Measurements from ENCODE around the gene SORBS2. TPM values are rescaled to one million over a fixed set of nuclear protein-coding genes. Genes with fewer than 3 reads are reported as not detected.

SORBS2 gene
- total RNA-seq, 1 experiment from 2014 or later, result not detected

- no peak overlapping the region for H3K4me3 ChIP-seq (ENCODE audit: low read length)
- no peaks in the 10 kb centered on the region for H3K79me2 ChIP-seq (ENCODE audit: low read length)
- H4K20me1 ChIP-seq (ENCODE audit: insufficient read depth, low read depth, low read length), result no peaks in the 10 kb centered on the region
- no peak overlapping the region for H3K4me2 ChIP-seq (ENCODE audit: low read depth, low read length, poor library complexity, severe bottlenecking)
- no peak overlapping the region for H2AFZ ChIP-seq (ENCODE audit: low read length)
- no peaks in the 10 kb centered on the region for H3K9me2 ChIP-seq (replicated peaks; ENCODE audit: insufficient read depth, low read length)
- H3K36me3 ChIP-seq (ENCODE audit: insufficient read depth, low read length), result no peaks in the 10 kb centered on the region
- no peaks in the 10 kb centered on the region for H3K9me3 ChIP-seq (ENCODE audit: low read length)
- no peaks in the 10 kb centered on the region for H3K4me1 ChIP-seq (ENCODE audit: low read length)
- no peak overlapping the region for H3K9ac ChIP-seq (ENCODE audit: low read length)
- H3K27me3 ChIP-seq (ENCODE audit: low read length), result no peaks in the 10 kb centered on the region
- no peak for DNase-seq
- H3K27ac ChIP-seq (ENCODE audit: low read length), result no peak overlapping the region
Observed at GRCh38 chr4:185642907-185643306, 169.1 kb downstream of the SORBS2 start.

DNA sequence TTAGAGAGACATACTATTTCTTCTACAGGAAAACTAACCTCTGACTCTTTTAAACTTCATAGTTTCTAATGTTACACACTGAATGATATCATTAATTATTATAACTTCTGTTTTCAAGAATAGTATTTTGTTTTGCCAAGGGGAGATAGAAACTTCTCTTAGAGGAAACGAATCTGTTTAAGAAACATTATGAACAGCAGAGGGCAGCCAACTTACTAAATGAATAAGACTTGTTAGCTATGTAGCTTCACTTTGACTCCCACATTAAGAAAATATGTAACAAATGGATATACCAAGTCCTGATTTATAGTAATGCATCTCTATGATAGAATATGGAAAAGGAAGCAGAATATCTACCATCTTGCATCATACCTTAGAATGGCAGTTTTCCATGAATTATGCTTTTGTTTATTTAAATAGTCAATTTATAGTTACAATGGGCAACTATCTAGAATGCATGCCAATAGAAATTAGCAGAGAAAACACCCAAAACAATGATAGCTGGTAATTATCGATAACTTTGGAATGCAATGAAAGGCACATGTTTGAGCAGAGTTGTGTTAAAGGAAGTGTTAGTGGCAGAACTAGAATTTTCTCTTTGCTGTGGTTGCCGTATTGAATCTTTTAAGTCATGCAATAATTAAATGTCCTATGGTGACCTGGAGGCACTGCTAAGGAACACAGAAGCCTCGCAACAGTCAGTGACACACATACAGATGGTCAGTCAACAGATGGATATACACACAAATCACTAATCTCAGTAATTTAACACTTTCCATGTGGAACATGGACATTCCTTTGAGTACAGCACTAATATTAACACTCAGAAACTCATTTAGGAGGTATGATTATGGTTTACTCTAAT lies 171.0 kb downstream of the SORBS2 start:
- DNase-seq, result peak; percentile 64
- Histone ChIP-seq H3K27me3 (ENCODE audit: low read length) (no peaks in the 10 kb centered on the region), H3K27ac (ENCODE audit: low read length) (no peak overlapping the region)

GRCh38 chr4:185638548-185639301 lies 173.3 kb downstream of the SORBS2 start:
- Histone ChIP-seq H3K9me3 (ENCODE audit: low read length) (no peaks in the 10 kb centered on the region), H3K27me3 (ENCODE audit: low read length) (no peaks in the 10 kb centered on the region), H3K36me3 (ENCODE audit: insufficient read depth, low read length) (no peaks in the 10 kb centered on the region), H4K20me1 (ENCODE audit: insufficient read depth, low read depth, low read length) (no peaks in the 10 kb centered on the region), H3K79me2 (ENCODE audit: low read length) (no peaks in the 10 kb centered on the region), H3K4me1 (ENCODE audit: low read length) (no peaks in the 10 kb centered on the region), H2AFZ (ENCODE audit: low read length) (no peak overlapping the region), H3K27ac (ENCODE audit: low read length) (no peak overlapping the region), H3K9ac (ENCODE audit: low read length) (no peak overlapping the region), H3K9me2 (replicated peaks; ENCODE audit: insufficient read depth, low read length) (no peaks in the 10 kb centered on the region), H3K4me2 (ENCODE audit: low read depth, low read length, poor library complexity, severe bottlenecking) (no peak overlapping the region), H3K4me3 (ENCODE audit: low read length) (no peak overlapping the region)
- no peak for DNase-seq

More for the DNA sequence above, 171.0 kb downstream of the SORBS2 start:
- Histone ChIP-seq H3K9ac (ENCODE audit: low read length) (no peak overlapping the region), H3K9me3 (ENCODE audit: low read length) (no peaks in the 10 kb centered on the region), H3K4me3 (ENCODE audit: low read length) (no peak overlapping the region), H2AFZ (ENCODE audit: low read length) (no peak overlapping the region), H3K79me2 (ENCODE audit: low read length) (no peaks in the 10 kb centered on the region), H3K4me1 (ENCODE audit: low read length) (no peaks in the 10 kb centered on the region), H3K9me2 (replicated peaks; ENCODE audit: insufficient read depth, low read length) (no peaks in the 10 kb centered on the region), H3K4me2 (ENCODE audit: low read depth, low read length, poor library complexity, severe bottlenecking) (no peak overlapping the region), H4K20me1 (ENCODE audit: insufficient read depth, low read depth, low read length) (no peaks in the 10 kb centered on the region), H3K36me3 (ENCODE audit: insufficient read depth, low read length) (no peaks in the 10 kb centered on the region)

DNA sequence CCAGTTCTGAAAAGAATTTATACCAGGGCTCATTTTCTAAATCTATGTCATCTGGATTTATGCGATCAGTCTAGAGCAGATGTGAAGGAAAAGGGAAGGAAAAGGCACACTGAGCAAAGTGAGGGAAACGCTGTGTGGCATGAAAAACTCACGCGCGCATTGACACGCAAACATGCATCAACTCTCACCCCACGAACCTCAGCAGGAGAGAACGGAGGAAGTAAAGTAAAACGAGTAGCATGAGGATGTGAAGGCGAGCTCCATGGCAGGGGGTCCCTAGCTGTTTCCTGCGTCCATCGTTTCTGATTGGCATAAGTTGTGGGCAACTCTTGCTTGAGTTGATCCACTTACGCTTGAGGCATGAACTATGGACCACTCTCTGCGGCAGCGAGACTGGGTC lies 173.9 kb downstream of the SORBS2 start:
- Histone ChIP-seq H3K4me1 (ENCODE audit: low read length) (no peaks in the 10 kb centered on the region), H3K79me2 (ENCODE audit: low read length) (no peaks in the 10 kb centered on the region), H3K4me2 (ENCODE audit: low read depth, low read length, poor library complexity, severe bottlenecking) (no peak overlapping the region), H3K27me3 (ENCODE audit: low read length) (no peaks in the 10 kb centered on the region), H2AFZ (ENCODE audit: low read length) (no peak overlapping the region), H4K20me1 (ENCODE audit: insufficient read depth, low read depth, low read length) (no peaks in the 10 kb centered on the region), H3K9ac (ENCODE audit: low read length) (no peak overlapping the region), H3K9me2 (replicated peaks; ENCODE audit: insufficient read depth, low read length) (no peaks in the 10 kb centered on the region), H3K9me3 (ENCODE audit: low read length) (no peaks in the 10 kb centered on the region), H3K27ac (ENCODE audit: low read length) (no peak overlapping the region), H3K4me3 (ENCODE audit: low read length) (no peak overlapping the region), H3K36me3 (ENCODE audit: insufficient read depth, low read length) (no peaks in the 10 kb centered on the region)
- DNase-seq, result no peak

- Histone ChIP-seq H3K4me1 (ENCODE audit: low read length) (no peaks in the 10 kb centered on the region), H3K27me3 (ENCODE audit: low read length) (no peaks in the 10 kb centered on the region), H3K9me3 (ENCODE audit: low read length) (no peaks in the 10 kb centered on the region), H3K9me2 (replicated peaks; ENCODE audit: insufficient read depth, low read length) (no peaks in the 10 kb centered on the region), H3K4me3 (ENCODE audit: low read length) (no peak overlapping the region), H3K4me2 (ENCODE audit: low read depth, low read length, poor library complexity, severe bottlenecking) (no peak overlapping the region), H2AFZ (ENCODE audit: low read length) (no peak overlapping the region), H4K20me1 (ENCODE audit: insufficient read depth, low read depth, low read length) (no peaks in the 10 kb centered on the region), H3K79me2 (ENCODE audit: low read length) (no peaks in the 10 kb centered on the region), H3K27ac (ENCODE audit: low read length) (no peak overlapping the region), H3K9ac (ENCODE audit: low read length) (no peak overlapping the region), H3K36me3 (ENCODE audit: insufficient read depth, low read length) (no peaks in the 10 kb centered on the region)
- DNase-seq, result no peak
Observed at GRCh38 chr4:185637163-185637875, 174.7 kb downstream of the SORBS2 start.

- Histone ChIP-seq H2AFZ (ENCODE audit: low read length) (no peak overlapping the region), H3K27me3 (ENCODE audit: low read length) (no peaks in the 10 kb centered on the region), H3K4me1 (ENCODE audit: low read length) (no peaks in the 10 kb centered on the region), H4K20me1 (ENCODE audit: insufficient read depth, low read depth, low read length) (no peaks in the 10 kb centered on the region), H3K27ac (ENCODE audit: low read length) (no peak overlapping the region), H3K9ac (ENCODE audit: low read length) (no peak overlapping the region), H3K36me3 (ENCODE audit: insufficient read depth, low read length) (no peaks in the 10 kb centered on the region), H3K9me3 (ENCODE audit: low read length) (no peaks in the 10 kb centered on the region), H3K4me2 (ENCODE audit: low read depth, low read length, poor library complexity, severe bottlenecking) (no peak overlapping the region), H3K4me3 (ENCODE audit: low read length) (no peak overlapping the region), H3K79me2 (ENCODE audit: low read length) (no peaks in the 10 kb centered on the region), H3K9me2 (replicated peaks; ENCODE audit: insufficient read depth, low read length) (no peaks in the 10 kb centered on the region)
- peak; percentile 54 for DNase-seq
Observed at GRCh38 chr4:185634066-185634652, 177.8 kb downstream of the SORBS2 start.

GRCh38 chr4:185626798-185627197 lies 185.2 kb downstream of the SORBS2 start:
- no peaks in the 10 kb centered on the region for H4K20me1 ChIP-seq (ENCODE audit: insufficient read depth, low read depth, low read length)
- H3K4me3 ChIP-seq (ENCODE audit: low read length), result no peak overlapping the region
- no peak overlapping the region for H3K4me2 ChIP-seq (ENCODE audit: low read depth, low read length, poor library complexity, severe bottlenecking)
- no peaks in the 10 kb centered on the region for H3K36me3 ChIP-seq (ENCODE audit: insufficient read depth, low read length)
- no peaks in the 10 kb centered on the region for H3K9me2 ChIP-seq (replicated peaks; ENCODE audit: insufficient read depth, low read length)
- no peaks in the 10 kb centered on the region for H3K4me1 ChIP-seq (ENCODE audit: low read length)
- H3K79me2 ChIP-seq (ENCODE audit: low read length), result no peaks in the 10 kb centered on the region
- no peak for DNase-seq
- no peak overlapping the region for H3K27ac ChIP-seq (ENCODE audit: low read length)
- no peak overlapping the region for H2AFZ ChIP-seq (ENCODE audit: low read length)
- H3K9me3 ChIP-seq (ENCODE audit: low read length), result no peaks in the 10 kb centered on the region
- H3K27me3 ChIP-seq (ENCODE audit: low read length), result no peaks in the 10 kb centered on the region
- no peak overlapping the region for H3K9ac ChIP-seq (ENCODE audit: low read length)

- H3K9me2 ChIP-seq (replicated peaks; ENCODE audit: insufficient read depth, low read length), result no peaks in the 10 kb centered on the region
- no peaks in the 10 kb centered on the region for H3K36me3 ChIP-seq (ENCODE audit: insufficient read depth, low read length)
- H3K27me3 ChIP-seq (ENCODE audit: low read length), result no peaks in the 10 kb centered on the region
- H2AFZ ChIP-seq (ENCODE audit: low read length), result no peak overlapping the region
- H3K4me2 ChIP-seq (ENCODE audit: low read depth, low read length, poor library complexity, severe bottlenecking), result no peak overlapping the region
- no peak overlapping the region for H3K9ac ChIP-seq (ENCODE audit: low read length)
- no peak overlapping the region for H3K27ac ChIP-seq (ENCODE audit: low read length)
- no peaks in the 10 kb centered on the region for H3K4me1 ChIP-seq (ENCODE audit: low read length)
- no peak for DNase-seq
- H3K9me3 ChIP-seq (ENCODE audit: low read length), result no peaks in the 10 kb centered on the region
- no peaks in the 10 kb centered on the region for H4K20me1 ChIP-seq (ENCODE audit: insufficient read depth, low read depth, low read length)
- H3K4me3 ChIP-seq (ENCODE audit: low read length), result no peak overlapping the region
- no peaks in the 10 kb centered on the region for H3K79me2 ChIP-seq (ENCODE audit: low read length)
Observed at GRCh38 chr4:185625503-185625902, 186.5 kb downstream of the SORBS2 start.
